OCI-M2 (cell line): Measurements from ENCODE around the gene PBRM1.

Experiments used
- DNase-seq: peaks from one replicate; lab custom pipeline; 2025; ENCODE audit not compliant: unreplicated experiment; lab: John Stamatoyannopoulos, UW

PBRM1 gene

DNA sequence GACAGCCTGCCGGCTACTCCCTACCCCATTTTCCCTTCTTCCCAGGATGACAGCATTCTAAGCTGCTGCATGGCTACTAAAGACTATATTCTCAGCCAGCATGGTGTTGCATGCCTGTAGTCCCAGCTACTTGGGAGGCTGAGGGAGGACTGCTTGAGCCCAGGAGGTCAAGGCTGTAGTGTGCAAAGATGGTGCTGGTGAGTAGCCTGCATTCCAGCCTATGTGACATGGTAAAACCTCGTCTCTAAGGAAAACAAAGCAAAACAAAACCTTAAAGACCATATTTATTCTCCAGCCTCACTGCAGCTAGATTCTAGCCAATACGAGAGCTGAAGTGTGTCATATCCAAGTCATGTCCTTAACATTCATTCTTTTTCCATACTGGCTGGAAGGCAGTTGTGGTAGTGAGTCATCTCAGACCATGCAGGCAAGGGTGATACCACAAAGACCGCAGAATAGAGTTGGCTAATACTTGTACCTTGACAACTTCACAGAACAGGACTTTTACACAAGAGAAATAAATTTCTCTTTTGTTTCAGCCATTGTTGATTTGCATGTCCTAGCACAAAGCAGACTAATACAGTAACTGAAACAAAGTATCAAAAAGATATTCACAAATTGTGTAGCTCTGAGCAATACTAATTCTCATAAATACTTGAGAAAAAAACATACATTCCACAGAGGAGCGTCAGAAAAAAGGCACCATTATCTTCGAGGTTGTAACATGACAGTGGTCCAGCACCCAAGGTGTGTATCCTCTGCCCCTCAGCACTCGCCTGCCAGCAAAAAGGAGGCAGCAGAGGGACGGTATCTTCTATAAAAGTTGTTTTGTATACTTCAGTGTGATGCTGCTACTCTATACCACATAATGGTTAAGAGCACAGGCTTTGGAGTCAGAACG lies 14.8 kb downstream of the PBRM1 start:
- no peak for DNase-seq

- no peak for DNase-seq
Measured at GRCh38 chr3:52663098-52663497, 22.6 kb downstream of the PBRM1 start.

DNA sequence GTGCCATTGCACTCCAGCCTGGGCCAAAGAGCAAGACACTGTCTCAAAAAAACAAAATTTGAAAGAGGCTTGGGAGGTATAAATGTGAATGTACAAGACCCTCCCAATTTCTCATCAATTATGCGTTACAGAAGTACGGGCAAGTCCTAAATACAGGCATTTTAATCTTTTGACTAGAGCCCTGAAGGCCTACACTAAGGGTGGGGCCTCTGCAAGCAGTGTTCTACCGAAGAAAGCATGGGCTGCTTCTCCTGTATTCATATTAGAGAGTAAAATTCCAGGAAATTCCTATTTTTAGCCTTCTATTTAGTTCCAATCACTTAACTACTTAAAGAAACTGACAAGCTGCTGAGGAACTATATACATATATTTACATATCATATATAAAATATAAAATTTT lies 25.7 kb downstream of the PBRM1 start:
- no peak for DNase-seq

DNA sequence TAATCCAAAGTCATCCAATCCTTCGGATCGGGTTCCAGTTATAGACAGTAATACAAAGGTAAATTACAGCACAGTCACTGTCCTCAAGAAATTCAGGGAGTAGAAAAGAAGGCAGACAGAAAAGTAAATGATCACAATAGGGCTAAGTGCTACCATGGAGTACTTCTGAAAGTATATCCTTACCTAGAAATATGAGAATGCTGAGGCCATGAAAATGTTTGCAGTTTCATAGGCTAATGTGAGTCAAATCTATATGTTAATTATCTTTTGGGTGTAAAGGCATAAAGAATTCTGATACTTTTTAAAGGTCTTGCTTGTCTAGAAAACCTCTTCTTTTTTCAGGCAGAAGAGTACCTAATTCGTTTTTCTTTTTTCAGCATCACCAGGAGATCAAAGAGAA lies 29.8 kb downstream of the PBRM1 start:
- no peak for DNase-seq

- DNase-seq, result no peak
Measured at GRCh38 chr3:52651592-52651991, 34.1 kb downstream of the PBRM1 start.

- DNase-seq, result no peak
Measured at GRCh38 chr3:52650439-52650838, 35.3 kb downstream of the PBRM1 start.

DNA sequence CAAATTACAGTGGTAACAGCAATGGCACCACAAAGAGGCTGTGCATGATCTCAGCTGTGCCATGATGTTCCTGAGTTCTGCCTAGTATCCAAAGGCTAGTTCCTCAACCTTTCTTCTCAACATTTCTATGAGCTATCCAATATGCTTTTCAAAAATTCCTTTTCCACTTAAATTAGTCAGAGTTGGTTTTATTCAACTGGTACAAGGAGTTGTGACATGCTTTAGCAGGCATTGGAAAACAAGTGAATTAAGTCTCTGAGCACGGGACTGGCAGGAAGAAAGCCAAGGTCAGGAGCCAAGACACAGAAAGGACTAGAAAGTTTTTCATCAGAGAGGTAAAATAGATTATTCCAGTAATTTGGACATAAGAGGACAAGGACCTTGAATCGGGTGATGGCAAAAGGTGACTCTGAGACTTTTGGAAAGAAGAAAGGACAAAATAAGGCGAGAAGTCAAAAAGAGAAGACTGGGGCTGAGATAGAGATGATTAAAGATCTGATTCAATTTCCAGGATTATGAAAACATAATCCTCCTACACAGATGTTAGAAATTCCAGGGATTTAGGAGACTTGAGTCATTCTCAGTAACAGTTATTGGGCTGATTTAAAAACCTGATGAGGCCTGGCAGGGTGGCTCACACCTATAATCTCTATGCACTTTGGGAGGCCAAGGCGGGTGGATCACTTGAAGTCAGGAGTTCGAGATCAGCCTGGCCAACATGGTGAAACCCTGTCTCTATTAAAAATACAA lies 36.1 kb downstream of the PBRM1 start:
- DNase-seq, result no peak

GRCh38 chr3:52645549-52645948 lies 40.2 kb downstream of the PBRM1 start:
- DNase-seq, result no peak

- DNase-seq, result no peak
Measured at GRCh38 chr3:52636673-52637072, 49.0 kb downstream of the PBRM1 start.

DNA sequence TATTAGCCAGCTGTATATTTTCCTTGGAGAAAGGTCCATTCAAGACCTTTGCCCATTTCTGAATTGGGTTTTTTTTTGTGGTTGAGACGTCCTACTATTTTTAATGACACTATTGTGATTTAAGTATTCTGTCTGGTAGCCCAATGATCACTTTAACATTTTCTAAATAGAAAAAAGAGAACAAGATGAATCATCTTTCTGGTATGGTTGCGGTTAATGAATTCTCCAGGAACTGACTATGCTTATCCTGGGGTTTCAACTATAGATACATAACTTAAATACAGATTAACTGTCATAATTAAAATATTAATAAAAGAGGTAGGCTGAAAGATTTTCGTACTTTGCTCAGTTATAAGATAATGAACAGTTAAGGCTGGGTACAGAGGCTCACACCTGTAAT lies 51.9 kb downstream of the PBRM1 start:
- DNase-seq, result no peak

- DNase-seq, result no peak
Measured at GRCh38 chr3:52625041-52625440, 60.7 kb downstream of the PBRM1 start.

DNA sequence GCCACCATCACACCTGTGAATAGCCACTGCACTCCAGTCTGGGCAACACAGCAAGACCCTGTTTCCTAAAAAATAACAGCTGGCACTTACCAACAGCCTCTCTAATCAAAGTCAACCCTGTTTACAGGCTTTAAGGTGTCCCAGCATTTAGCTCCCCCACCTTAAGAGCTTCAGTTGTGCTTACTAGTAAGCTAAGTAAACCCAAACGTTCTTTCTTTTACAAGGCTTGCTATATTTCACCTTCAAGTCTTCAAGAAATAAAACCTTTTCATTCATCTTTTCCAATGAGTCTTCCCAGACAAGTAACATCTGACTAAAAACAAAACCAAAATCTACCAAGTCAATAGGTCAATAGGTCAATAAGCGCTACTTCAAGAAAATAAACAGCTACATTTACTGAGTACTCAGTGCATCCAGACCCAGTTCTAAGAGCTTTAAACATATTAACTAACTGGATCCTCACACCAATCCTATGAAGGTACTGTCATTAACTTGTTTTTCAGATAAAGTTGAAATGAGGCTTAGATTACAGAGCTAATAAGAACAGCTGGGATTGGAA lies 62.4 kb downstream of the PBRM1 start:
- DNase-seq, result no peak

GRCh38 chr3:52620580-52620979 lies 65.1 kb downstream of the PBRM1 start:
- no peak for DNase-seq

DNA sequence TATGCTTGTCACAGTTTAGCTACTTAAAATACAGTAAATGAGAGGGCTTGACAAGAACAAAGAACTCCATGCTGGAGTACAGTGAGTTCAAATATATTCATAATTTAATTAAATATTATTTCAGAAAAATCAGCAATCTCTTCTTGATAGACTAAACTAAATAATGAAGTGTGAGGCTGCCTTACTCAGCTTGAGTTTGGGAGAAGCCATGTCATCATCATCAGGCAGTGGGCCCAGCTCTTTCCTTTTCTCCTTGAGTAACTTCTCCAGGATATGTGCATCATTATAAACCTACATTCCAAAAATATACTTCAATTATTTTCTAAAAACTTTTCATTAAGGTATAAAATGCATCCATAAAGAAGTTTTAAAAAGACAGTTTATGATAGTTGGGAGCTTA lies 70.5 kb downstream of the PBRM1 start:
- no peak for DNase-seq

- DNase-seq, result no peak
Measured at GRCh38 chr3:52614689-52615088, 71.0 kb downstream of the PBRM1 start.

GRCh38 chr3:52609316-52609815 lies 76.3 kb downstream of the PBRM1 start:
- DNase-seq, result no peak

DNA sequence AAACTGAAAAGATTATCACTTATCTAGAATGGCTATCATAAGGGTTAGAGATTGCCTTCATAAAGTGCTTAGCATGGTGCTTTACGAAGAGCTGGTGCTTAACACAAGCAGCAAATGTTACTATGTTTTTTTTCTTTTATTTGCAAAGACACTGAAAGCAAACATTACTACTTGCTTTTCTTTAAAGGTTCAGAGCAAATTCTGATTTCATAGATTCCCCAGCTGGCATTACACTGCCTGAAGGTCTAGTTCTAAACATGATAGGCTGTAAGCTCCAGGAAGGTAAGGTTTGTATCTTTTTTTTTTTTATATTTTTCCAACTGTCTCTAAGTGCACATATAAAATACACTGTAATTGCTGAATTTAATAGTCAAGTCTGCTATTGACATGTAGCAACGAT lies 77.4 kb downstream of the PBRM1 start:
- DNase-seq, result no peak

GRCh38 chr3:52606373-52607085 lies 79.2 kb downstream of the PBRM1 start:
- no peak for DNase-seq

DNA sequence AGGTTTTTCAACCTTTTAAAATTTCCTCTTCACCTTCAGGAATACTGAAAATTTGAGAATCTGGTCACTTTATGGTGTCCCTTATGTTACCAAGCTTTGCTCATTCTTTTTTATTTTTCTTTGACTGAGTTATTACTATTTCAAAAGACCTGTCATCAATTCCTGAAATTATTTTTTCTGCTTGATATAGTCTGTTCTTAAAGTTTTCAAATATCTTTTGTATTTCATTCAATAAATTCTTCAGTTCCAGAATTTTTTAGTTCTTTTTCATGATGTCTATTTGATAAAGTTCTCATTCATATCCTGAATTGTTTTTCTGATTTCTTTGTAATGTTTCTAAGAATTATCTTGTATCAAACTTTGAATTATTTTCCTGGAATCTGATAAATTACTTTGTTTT lies 85.5 kb downstream of the PBRM1 start:
- no peak for DNase-seq

GRCh38 chr3:52596658-52597265 lies 89.0 kb downstream of the PBRM1 start:
- no peak for DNase-seq

DNA sequence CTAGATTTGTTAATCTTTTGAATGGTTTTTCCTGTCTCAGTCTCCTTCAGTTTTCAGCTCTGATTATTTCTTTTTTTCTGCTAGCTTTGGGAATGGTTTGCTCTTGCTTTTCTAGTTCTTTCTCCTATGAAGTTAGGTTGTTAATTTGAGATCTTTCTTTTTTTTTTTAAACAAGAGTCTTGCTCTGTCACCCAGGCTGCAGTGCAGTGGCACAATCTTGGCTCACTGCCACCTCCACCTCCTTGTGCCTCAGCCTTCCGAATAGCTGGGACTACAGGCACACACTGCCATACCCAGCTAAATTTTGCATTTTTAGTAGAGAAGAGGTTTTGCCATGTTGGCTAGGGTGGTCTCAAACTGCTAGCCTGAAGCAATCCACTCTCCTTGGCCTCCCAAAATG lies 92.6 kb downstream of the PBRM1 start:
- DNase-seq, result no peak
